A673 (cell line): ENCODE results near the gene PALLD.

Experiments
- EZH2 ChIP-seq: fragments of 200-600 bp; sonication (generic); IDR thresholded peaks from 2 replicates; pipeline ENCODE4 v1.6.1; 2017; ENCODE audit warnings: borderline replicate concordance, low read depth, mild to moderate bottlenecking, mixed read lengths, antibody characterized with exemption, low read length; ENCODE audit not compliant: poor library complexity, severe bottlenecking
- TF ChIP-seq, protein P1 (sequence below): fragments of 300-800, 200-600 bp; sonication (generic); conservative IDR thresholded peaks from 2 replicates; pipeline ENCODE4 v1.5.1; 2017; ENCODE audit warnings: low read depth, mild to moderate bottlenecking, antibody characterized with exemption, low read length, moderate library complexity, mixed read lengths

DNA sequence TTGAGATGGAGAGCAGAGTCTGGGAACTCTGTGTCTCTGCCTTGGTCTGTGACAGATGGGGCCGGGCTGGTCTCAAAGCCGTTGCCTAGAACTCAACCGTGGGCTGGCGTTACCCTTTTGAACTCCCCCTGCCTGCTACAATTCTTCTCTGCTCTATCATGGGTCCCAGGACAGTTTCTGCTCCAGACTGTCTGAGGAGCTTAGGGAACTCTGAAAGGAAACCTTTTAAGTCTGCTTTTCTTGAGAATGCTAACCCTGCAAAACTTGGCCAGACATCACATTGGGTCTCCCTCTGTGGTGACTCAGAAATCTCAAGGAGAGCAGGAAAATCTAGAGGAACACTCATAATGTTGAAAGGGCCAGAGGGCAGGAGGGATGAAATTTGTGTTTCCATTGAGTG is 272.6 kb downstream of the PALLD start:
- TF ChIP-seq, protein P1, sequence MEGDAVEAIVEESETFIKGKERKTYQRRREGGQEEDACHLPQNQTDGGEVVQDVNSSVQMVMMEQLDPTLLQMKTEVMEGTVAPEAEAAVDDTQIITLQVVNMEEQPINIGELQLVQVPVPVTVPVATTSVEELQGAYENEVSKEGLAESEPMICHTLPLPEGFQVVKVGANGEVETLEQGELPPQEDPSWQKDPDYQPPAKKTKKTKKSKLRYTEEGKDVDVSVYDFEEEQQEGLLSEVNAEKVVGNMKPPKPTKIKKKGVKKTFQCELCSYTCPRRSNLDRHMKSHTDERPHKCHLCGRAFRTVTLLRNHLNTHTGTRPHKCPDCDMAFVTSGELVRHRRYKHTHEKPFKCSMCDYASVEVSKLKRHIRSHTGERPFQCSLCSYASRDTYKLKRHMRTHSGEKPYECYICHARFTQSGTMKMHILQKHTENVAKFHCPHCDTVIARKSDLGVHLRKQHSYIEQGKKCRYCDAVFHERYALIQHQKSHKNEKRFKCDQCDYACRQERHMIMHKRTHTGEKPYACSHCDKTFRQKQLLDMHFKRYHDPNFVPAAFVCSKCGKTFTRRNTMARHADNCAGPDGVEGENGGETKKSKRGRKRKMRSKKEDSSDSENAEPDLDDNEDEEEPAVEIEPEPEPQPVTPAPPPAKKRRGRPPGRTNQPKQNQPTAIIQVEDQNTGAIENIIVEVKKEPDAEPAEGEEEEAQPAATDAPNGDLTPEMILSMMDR: no peak
- TF ChIP-seq EZH2: no peak
